Activated CD8-positive, alpha-beta T cell treated with anti-CD3 and anti-CD28 coated beads, Interleukin-2, amount 10 ng/mL, durations not matched to agents 7 days and 5 days (primary cell): Measurements from ENCODE around the gene SNCA. TPM values are rescaled to one million over a fixed set of nuclear protein-coding genes. Genes with fewer than 3 reads are reported as not detected.
A peak's percentile ranks its signal among the peaks of the same experiment; 100 is the strongest.

Source experiments
- ATAC-seq: fragments of 150-1000 bp; cut with Tn5 transposase; one replicate; pipeline ENCODE4 v1.10.0; 2021; ENCODE audit warnings: moderate library complexity
- CTCF ChIA-PET: fragments of 350-600 bp; sonication (Branson Sonifier 250); formaldehyde crosslinking; loops from one replicate; lab custom pipeline; 2021; ENCODE audit warnings: antibody characterized with exemption; lab: Charles Lee
- POLR2A ChIA-PET: fragments of 350-600 bp; sonication (Branson Sonifier 250); formaldehyde crosslinking; loops from one replicate; lab custom pipeline; 2021; ENCODE audit warnings: antibody characterized with exemption; lab: Charles Lee
- DNase-seq: peaks from one replicate; pipeline ENCODE4 v3.0.0-alpha.2; 2020
- H3K27ac Mint-ChIP-seq: one replicate; pipeline ENCODE4 v1.8.0; 2021; ENCODE audit warnings: mild to moderate bottlenecking, mixed read lengths
- H3K27me3 Mint-ChIP-seq: one replicate; pipeline ENCODE4 v1.8.0; 2021; ENCODE audit warnings: low read depth, mixed read lengths
- H3K36me3 Mint-ChIP-seq: one replicate; pipeline ENCODE4 v1.8.0; 2021; ENCODE audit warnings: low read depth, mixed read lengths
- H3K4me1 Mint-ChIP-seq: one replicate; pipeline ENCODE4 v1.8.0; 2021; ENCODE audit warnings: low read depth, mixed read lengths
- H3K4me3 Mint-ChIP-seq: one replicate; pipeline ENCODE4 v1.8.0; 2021; ENCODE audit warnings: mild to moderate bottlenecking, mixed read lengths
- H3K9me3 Mint-ChIP-seq: one replicate; pipeline ENCODE4 v1.8.0; 2022; ENCODE audit warnings: mixed read lengths; ENCODE audit not compliant: insufficient read depth
- total RNA-seq, 2 experiments: library from RNA; stranded (reverse); gene quantifications; one replicate each; pipeline ENCODE4 v1.2.3, GENCODE V29; 2021

The SNCA gene
- total RNA-seq, 2 experiments from 2014 or later, result 3.8 to 4.3 TPM

DNA sequence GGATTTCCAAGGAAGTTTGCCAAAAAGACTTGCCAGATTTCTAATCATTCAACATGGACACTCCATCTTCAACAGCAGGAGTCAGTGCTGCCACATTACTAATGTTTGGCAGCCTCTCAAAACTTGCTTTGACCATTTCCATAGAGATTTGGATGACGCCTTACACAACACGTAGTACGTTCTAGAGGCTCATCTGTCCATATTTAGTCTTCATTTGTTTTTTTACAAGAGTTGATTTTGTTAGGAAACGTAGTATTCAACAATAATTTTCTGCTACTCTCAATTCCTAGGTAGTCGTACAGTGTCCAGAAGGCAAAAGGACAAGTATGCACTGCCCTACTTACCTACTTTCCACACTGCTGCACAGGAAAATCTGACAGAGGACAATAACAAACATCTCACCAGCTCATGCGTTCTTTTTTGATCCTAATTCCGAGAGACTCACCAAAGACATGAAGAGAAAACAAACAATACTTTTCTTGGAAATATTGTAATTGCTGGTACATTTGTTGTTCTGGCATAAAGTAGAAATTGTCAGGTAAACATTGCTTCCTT is 117.3 kb downstream of the SNCA start:
- H3K36me3 Mint-ChIP-seq, result no peaks in the 10 kb centered on the region
- no peaks in the 10 kb centered on the region for H3K9me3 Mint-ChIP-seq
- no peaks in the 10 kb centered on the region for H3K4me1 Mint-ChIP-seq
- no peak overlapping the region for H3K4me3 Mint-ChIP-seq
- ATAC-seq, result no peak
- no peak for DNase-seq
- peaks cover 9% of the 10 kb centered on the region for H3K27me3 Mint-ChIP-seq
- ChIA-PET CTCF (no interaction called here), POLR2A (no interaction called here)
- H3K27ac Mint-ChIP-seq, result no peak overlapping the region

DNA sequence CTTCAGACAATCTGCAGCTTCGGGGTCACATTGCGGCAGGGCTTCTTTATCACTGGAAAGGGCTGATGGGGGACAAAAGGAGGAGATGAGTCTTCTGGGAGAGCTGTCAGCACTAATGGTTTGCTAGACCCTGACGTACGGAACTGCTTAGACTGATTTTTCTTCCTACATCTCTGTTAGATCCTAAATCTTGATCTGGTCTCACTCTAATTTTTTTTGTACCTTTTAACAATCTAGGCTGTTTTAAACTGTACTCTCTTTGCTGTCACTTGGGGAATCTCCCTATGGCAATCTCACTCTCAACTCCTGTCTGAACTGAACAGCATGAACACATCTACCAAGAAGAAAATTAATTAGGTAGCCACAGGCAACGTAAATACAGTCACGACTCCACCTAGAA is 120.1 kb downstream of the SNCA start:
- DNase-seq (no peak), ATAC-seq (no peak)
- Mint-ChIP-seq H3K4me1 (no peaks in the 10 kb centered on the region), H3K36me3 (no peaks in the 10 kb centered on the region), H3K27me3 (peaks cover 7% of the 10 kb centered on the region), H3K4me3 (no peak overlapping the region), H3K9me3 (no peaks in the 10 kb centered on the region), H3K27ac (no peak overlapping the region)
- CTCF ChIA-PET, result no interaction called here
- POLR2A ChIA-PET, result no interaction called here

DNA sequence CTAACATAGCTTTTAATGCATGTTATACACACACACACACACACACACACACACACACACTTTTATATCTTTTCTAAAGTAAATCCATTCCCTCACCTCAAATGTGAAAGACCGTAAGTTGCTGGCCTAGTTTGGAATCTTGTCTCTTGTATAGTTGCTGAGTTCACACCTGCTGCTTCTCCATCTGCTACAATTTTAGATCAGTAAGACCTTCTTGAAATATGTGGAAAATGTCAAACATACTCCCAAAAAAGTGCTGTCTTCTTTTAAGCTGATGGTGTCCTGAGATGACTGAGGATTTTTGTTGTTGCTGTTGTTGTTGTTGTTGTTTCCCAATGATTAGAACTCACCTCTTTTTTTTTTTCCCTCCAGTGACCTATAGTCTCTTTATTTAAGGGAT is 121.3 kb downstream of the SNCA start:
- CTCF ChIA-PET, result no interaction called here
- Mint-ChIP-seq H3K4me3 (no peak overlapping the region), H3K4me1 (no peaks in the 10 kb centered on the region), H3K36me3 (no peaks in the 10 kb centered on the region), H3K9me3 (no peaks in the 10 kb centered on the region), H3K27me3 (peaks cover 7% of the 10 kb centered on the region), H3K27ac (no peak overlapping the region)
- POLR2A ChIA-PET, result no interaction called here
- ATAC-seq (no peak), DNase-seq (no peak)

DNA sequence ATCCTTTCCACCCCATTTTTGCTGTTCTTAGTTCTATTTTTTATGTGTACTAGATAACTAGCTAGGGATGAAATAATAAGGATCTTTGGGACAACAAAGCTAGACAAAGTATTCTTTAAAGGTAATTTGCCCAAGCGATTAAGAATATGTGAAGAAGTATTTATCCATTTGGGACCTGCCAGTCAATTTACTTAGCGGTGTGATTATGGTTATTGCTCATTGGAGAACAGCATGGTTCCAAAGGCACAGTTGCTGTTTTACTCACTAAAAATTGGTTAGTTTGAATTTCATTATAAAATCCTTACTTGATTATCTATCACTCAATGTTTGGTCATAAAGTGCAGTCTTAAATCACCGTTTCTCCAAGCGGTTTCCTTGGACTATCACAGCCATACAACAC is 124.1 kb downstream of the SNCA start:
- Mint-ChIP-seq H3K27ac (no peak overlapping the region), H3K4me3 (no peak overlapping the region), H3K4me1 (peaks cover 7% of the 10 kb centered on the region), H3K27me3 (peaks cover 3% of the 10 kb centered on the region), H3K36me3 (no peaks in the 10 kb centered on the region), H3K9me3 (no peaks in the 10 kb centered on the region)
- ATAC-seq (no peak), DNase-seq (no peak)
- ChIA-PET CTCF (no interaction called here), POLR2A (no interaction called here)

DNA sequence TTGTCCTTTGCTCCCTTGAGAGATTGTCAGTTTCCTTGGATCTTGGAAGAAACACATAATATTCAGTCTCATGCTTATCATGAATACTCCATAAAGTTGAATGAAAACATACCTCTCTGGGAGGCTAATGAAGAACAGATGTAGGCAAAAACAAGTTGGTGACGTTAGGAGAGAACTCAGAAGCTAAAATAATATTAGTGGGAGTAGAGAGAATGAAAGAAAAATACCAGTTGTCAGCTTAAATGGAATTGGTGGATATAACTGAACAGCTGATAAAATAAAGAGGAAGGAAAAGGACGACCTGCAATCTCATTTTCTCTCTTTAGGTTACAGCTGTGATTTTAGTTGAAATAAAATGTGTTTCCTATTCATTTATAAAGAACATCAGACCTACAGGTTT is 124.8 kb downstream of the SNCA start:
- ChIA-PET POLR2A (no interaction called here), CTCF (interaction anchor here (0.6 kb wide), 1 partner anchor 275 kb away, joined by 3 read pairs; no protein-coding TSS in a partner anchor)
- peaks cover 12% of the 10 kb centered on the region for H3K4me1 Mint-ChIP-seq
- H3K36me3 Mint-ChIP-seq, result no peaks in the 10 kb centered on the region
- H3K9me3 Mint-ChIP-seq, result no peaks in the 10 kb centered on the region
- no peak overlapping the region for H3K27ac Mint-ChIP-seq
- no peak for ATAC-seq
- H3K27me3 Mint-ChIP-seq, result peaks cover 3% of the 10 kb centered on the region
- DNase-seq, result no peak
- no peak overlapping the region for H3K4me3 Mint-ChIP-seq

DNA sequence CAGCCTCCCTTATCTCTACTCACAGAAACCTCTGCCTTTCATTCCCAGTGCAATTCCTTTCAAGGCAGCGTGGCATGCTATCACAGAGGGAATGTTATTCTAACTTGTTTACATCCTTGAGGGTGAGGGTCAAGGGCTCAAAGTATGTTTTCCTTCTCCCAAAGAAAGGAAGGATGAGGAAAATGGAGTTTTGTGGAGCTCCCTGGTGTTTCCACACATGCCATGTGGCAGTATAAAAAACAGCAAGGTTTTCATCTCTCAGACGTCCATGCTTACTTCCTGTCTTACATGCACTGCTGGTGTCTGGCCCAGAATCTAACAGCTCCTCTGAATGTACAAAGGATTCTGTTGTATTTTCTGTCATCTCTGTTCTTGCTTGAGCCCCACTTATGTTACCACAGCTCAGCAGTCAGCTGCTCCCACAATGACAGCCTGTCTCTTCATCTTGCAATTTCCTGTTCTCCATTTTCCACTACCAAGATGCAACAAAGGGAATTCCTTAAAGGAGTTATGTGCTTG is 128.0 kb downstream of the SNCA start:
- peak; percentile 55 for ATAC-seq
- H3K4me3 Mint-ChIP-seq, result no peak overlapping the region
- no peak for DNase-seq
- ChIA-PET CTCF (interaction anchor here (0.8 kb wide), 1 partner anchor 31 kb away, joined by 4 read pairs; no protein-coding TSS in a partner anchor), POLR2A (no interaction called here)
- H3K9me3 Mint-ChIP-seq, result no peaks in the 10 kb centered on the region
- no peaks in the 10 kb centered on the region for H3K36me3 Mint-ChIP-seq
- H3K27ac Mint-ChIP-seq, result no peak overlapping the region
- peaks cover 12% of the 10 kb centered on the region for H3K4me1 Mint-ChIP-seq
- H3K27me3 Mint-ChIP-seq, result peaks cover 1% of the 10 kb centered on the region

DNA sequence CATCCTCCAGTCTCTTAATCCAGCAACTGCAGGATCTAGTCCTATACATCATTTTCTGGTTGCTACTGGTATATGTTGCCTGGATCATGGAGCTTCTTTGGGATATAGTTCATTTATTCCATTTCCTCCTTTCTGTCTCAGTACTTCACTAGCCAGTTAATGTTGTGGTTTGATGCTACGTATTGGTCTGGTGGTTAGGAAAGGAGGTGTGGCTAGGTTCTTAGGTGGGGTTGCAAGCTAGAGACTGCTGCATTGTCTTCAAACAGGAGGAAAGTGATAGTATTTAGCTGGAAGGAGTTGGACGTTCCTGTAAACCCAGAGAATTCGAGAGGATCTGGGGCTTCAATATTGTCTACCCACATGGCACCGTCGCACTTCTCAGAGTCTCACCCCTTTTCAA is 129.5 kb downstream of the SNCA start:
- DNase-seq (no peak), ATAC-seq (peak; percentile 58)
- H3K4me3 Mint-ChIP-seq, result no peak overlapping the region
- H3K27ac Mint-ChIP-seq, result no peak overlapping the region
- peaks cover 4% of the 10 kb centered on the region for H3K27me3 Mint-ChIP-seq
- ChIA-PET POLR2A (no interaction called here), CTCF (no interaction called here)
- H3K9me3 Mint-ChIP-seq, result no peaks in the 10 kb centered on the region
- no peaks in the 10 kb centered on the region for H3K36me3 Mint-ChIP-seq
- peaks cover 12% of the 10 kb centered on the region for H3K4me1 Mint-ChIP-seq

DNA sequence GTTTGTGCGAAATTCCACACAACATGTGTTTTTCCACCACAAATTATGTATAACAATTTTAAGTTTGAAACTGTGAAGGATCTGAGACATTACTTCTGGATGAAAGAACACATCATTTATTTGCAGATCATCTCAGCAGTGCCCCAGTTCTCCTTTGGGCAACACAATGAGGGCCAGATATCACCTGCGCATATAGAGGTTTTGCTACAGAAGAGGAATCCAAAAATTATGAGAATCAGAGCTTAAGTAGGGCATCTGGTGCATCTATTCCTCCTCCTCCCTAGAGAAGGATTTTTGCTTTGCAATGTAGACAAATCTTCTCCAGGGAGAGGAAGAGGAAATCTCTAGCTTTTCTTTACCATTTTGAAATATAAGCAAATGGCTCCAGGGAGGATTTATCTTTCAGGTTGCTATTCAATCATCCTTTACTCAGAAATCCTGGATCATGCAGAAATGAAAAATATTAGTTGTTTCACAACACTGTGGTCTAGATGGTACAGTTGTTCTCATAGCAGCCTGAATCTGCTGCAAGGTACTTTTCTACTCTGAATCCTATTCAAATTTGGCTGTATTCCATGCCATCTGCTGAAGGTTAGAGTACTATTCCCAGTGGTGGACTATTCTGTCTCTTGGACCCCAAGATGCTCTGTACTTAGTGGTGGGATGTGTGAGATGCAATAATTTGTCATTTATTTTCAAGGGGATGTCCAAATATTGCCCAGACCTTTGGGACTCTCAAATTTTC is 132.1 kb downstream of the SNCA start:
- DNase-seq, result no peak
- CTCF ChIA-PET, result interaction anchor here (1.0 kb wide), 1 partner anchor 26 kb away, joined by 3 read pairs; no protein-coding TSS in a partner anchor
- POLR2A ChIA-PET, result no interaction called here
- Mint-ChIP-seq H3K4me1 (peaks cover 12% of the 10 kb centered on the region), H3K36me3 (no peaks in the 10 kb centered on the region), H3K4me3 (no peak overlapping the region), H3K27me3 (peaks cover 4% of the 10 kb centered on the region), H3K9me3 (no peaks in the 10 kb centered on the region), H3K27ac (no peak overlapping the region)
- ATAC-seq, result no peak

DNA sequence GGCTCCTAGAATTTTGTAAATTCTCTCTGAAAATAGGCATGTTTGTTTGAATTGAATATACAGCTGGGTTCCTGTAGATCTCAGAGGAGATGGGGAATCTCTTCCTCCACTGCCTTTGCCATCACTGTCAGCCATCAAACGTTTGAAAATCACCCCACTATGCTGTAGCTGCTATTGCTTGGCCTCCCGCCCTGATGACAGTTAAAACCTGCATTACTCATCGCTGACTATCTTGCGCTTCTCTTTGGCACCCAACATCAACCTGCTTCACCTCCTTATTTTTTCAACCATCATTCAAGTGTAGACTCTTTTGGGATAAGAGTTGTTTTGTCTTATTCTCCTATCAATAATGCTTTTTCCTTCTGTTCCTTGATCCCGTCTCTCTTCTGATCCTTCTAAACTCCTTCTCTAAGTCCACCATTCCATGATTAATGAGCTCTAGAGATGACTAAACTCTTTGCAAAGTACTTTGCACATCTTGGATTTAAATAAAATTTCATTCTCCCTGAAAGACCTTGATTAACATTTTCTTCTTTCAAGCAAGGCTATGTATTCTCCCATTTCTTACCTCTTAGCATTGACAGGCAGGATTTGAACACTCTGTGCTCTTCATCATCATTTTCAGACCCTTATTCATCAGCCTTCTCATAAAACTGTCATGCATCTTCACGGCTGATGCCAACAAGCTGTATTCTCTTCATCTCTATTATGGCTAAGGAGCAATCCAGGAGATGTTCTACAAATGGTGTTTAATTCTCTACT is 133.0 kb downstream of the SNCA start:
- DNase-seq (no peak), ATAC-seq (no peak)
- POLR2A ChIA-PET, result no interaction called here
- Mint-ChIP-seq H3K27ac (no peak overlapping the region), H3K36me3 (no peaks in the 10 kb centered on the region), H3K4me1 (peaks cover 11% of the 10 kb centered on the region), H3K27me3 (peaks cover 4% of the 10 kb centered on the region), H3K4me3 (no peak overlapping the region), H3K9me3 (no peaks in the 10 kb centered on the region)
- CTCF ChIA-PET, result interaction anchor here (1.0 kb wide), 1 partner anchor 25 kb away, joined by 3 read pairs; no protein-coding TSS in a partner anchor

DNA sequence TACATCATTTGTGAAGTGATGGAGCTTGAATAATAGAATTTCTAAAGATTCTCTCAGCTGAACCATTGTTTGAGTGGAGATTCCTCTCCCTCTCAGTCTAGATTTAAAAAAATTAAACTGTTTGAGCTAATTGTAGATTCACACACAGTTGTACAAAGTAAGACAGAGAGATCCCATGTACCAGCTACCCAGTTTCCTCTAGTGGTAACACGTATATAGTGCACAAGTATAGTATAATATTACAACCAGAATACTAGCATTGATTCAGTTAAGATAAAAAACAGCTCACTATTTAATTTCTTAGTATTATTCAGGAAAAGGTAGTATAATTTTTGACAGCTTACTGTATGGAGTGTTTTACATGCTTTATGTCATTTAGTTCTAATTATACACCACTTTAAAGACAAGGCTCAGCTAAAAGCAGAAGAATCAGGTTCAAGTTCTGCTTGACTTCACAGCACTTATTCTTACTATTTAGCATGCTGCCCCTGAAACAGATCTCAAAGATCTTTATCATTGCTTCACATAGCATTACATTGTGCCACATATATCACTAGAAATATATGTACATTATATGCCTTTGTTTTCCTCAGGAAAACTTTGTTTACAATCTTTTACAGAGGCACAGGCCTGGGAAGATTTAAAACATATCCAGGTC is 136.1 kb downstream of the SNCA start:
- Mint-ChIP-seq H3K4me3 (no peak overlapping the region), H3K36me3 (no peaks in the 10 kb centered on the region), H3K27me3 (peaks cover 4% of the 10 kb centered on the region), H3K4me1 (no peaks in the 10 kb centered on the region), H3K9me3 (no peaks in the 10 kb centered on the region), H3K27ac (no peak overlapping the region)
- CTCF ChIA-PET, result no interaction called here
- DNase-seq (no peak), ATAC-seq (no peak)
- POLR2A ChIA-PET, result interaction anchor here (0.6 kb wide), 1 partner anchor 541 kb away, joined by 3 read pairs; no protein-coding TSS in a partner anchor

DNA sequence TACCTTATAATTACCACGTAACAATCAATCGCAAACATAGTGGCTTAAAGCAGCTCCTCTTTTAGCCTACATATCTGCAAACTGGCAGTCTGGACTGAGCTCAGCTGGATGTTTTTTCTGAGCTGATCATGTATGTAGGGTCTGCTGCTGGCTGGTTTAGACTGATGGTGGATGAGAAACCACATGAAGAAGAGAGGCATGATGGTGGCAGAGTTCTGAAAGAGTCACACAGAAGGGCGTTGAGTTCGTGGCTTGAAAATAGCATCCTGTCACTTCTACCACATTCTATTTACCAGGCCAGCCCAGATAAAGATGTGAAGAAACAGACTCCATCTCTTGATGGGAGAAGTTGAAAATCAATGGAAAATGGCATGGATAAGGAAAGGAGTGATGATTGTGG is 151.3 kb downstream of the SNCA start:
- H3K4me3 Mint-ChIP-seq, result no peak overlapping the region
- DNase-seq (peak; percentile 24), ATAC-seq (peak; percentile 61)
- H3K4me1 Mint-ChIP-seq, result peaks cover 15% of the 10 kb centered on the region
- H3K36me3 Mint-ChIP-seq, result no peaks in the 10 kb centered on the region
- CTCF ChIA-PET, result no interaction called here
- H3K27ac Mint-ChIP-seq, result peak overlapping the region; percentile 5
- POLR2A ChIA-PET, result no interaction called here
- peaks cover 6% of the 10 kb centered on the region for H3K27me3 Mint-ChIP-seq
- no peaks in the 10 kb centered on the region for H3K9me3 Mint-ChIP-seq
